HG03196 (cell line): ENCODE results near the gene ZNF576.
"Not testable (repeated sequence)": the region's sequence is repeated elsewhere in the genome, so short reads cannot be mapped to it uniquely, and the experiment has no call there.

ENCODE experiments used
- ATAC-seq: cut with Tn5 transposase; IDR thresholded peaks from one replicate; pipeline ENCODE4 v1.9.1; 2021; ENCODE audit not compliant: unreplicated experiment

Gene ZNF576

GRCh38 chr19:43650276-43650675, 53.9 kb downstream of the ZNF576 start:
- ATAC-seq, result not testable (repeated sequence)
